MM.1S (cell line): ENCODE data around the gene KRT9.

Experiments
- EZH2 ChIP-seq: fragments of 300-600 bp; sonication (generic); optimal IDR thresholded peaks from 2 replicates; pipeline ENCODE3; 2017; ENCODE audit warnings: low read depth, mild to moderate bottlenecking, antibody characterized with exemption, low read length, mixed read lengths
- TF ChIP-seq, protein P1 (sequence below): fragments of 300-600 bp; sonication (generic); IDR thresholded peaks from 2 replicates; pipeline ENCODE4 v1.5.1; 2016; ENCODE audit warnings: antibody characterized with exemption, low read length, mixed read lengths

DNA sequence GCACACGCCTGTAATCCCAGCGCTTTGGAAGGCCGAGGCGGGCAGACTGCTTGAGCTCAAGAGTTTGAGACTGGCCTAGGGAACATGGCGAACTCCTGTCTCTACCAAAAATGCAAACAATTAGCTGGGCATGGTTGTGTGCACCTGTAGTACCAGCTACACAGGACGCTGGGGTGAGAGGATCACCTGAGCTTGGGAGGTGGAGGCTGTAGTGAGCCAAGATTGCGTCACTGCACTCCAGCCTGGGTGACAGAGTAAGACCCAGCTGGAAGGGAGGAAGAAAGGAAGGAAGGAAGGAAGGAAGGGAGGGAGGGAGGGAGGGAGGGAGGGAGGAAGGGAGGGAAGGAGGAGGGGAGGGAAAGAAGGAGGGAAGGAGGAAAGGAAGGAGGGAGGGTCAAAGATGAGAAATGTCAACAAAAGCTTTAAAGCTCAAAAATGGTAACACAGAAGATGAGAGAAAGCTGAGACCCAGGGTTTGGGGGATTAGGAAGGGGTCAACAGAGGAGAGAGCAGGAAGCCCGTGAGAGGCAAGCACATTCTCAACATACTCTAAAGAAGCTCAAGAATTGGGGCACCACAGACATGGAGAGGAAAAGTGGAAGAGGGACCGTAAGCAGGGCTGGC lies 38.8 kb downstream of the KRT9 start:
- TF ChIP-seq, protein P1, sequence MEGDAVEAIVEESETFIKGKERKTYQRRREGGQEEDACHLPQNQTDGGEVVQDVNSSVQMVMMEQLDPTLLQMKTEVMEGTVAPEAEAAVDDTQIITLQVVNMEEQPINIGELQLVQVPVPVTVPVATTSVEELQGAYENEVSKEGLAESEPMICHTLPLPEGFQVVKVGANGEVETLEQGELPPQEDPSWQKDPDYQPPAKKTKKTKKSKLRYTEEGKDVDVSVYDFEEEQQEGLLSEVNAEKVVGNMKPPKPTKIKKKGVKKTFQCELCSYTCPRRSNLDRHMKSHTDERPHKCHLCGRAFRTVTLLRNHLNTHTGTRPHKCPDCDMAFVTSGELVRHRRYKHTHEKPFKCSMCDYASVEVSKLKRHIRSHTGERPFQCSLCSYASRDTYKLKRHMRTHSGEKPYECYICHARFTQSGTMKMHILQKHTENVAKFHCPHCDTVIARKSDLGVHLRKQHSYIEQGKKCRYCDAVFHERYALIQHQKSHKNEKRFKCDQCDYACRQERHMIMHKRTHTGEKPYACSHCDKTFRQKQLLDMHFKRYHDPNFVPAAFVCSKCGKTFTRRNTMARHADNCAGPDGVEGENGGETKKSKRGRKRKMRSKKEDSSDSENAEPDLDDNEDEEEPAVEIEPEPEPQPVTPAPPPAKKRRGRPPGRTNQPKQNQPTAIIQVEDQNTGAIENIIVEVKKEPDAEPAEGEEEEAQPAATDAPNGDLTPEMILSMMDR = no peak
- no peak for TF ChIP-seq EZH2
